CMK (cell line): ENCODE data around the gene GFI1.
A peak's percentile ranks its signal among the peaks of the same experiment; 100 is the strongest.

Experiments
- DNase-seq: peaks from one replicate; pipeline ENCODE4 v3.0.0-alpha.2; 2010; ENCODE audit warnings: low read depth

The GFI1 gene

GRCh38 chr1:92488416-92488815 is 1.7 kb upstream of the GFI1 start:
- DNase-seq = no peak

- DNase-seq = no peak
Observed at GRCh38 chr1:92487078-92487605, 417 bp upstream of the GFI1 start.

DNA sequence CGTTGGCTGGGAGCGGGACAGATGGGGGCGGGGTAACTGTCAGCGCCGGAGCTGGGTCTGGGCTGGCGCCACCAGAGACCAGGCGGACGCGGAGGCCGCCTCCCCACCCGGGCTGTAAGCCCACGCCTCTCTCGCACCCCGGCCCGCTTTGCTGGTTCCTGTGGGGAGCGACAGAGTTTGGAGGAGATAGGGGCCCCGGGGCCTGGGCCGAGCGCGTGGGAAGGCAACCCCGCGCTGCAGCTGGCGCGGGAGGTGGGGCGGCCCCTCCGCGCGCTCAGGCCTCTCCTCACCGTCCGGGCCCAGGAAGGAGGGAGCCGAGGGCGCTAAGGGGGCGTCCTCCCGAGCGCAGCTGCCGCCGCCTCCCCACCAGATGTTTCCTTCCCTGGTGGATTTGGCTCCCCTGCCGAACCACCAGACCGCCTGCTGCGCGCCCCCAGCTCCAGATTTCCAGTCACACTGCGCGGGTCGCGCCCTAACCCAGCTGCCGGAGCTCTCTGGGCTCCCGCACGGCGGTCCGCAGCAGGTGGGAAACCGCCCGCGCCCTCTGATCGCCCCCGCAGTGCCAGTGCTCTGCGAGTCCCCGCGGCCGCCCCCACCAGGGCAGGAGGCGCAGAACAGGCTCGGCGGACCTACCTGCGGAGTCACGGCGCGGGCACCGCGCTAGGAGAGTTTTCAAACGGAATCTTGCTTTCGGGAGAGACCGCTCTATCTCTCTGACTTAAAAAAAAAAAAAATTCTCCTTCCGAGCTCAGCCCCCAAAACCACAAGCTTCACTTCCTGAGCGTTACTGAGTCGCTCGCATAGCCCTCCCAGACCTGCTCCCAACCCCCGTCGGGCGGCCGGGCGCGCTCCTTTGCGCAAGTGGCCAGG is 1.1 kb downstream of the GFI1 start:
- peak; percentile 32 for DNase-seq

- DNase-seq = no peak
Observed at GRCh38 chr1:92484472-92485380, 2.0 kb downstream of the GFI1 start.

DNA sequence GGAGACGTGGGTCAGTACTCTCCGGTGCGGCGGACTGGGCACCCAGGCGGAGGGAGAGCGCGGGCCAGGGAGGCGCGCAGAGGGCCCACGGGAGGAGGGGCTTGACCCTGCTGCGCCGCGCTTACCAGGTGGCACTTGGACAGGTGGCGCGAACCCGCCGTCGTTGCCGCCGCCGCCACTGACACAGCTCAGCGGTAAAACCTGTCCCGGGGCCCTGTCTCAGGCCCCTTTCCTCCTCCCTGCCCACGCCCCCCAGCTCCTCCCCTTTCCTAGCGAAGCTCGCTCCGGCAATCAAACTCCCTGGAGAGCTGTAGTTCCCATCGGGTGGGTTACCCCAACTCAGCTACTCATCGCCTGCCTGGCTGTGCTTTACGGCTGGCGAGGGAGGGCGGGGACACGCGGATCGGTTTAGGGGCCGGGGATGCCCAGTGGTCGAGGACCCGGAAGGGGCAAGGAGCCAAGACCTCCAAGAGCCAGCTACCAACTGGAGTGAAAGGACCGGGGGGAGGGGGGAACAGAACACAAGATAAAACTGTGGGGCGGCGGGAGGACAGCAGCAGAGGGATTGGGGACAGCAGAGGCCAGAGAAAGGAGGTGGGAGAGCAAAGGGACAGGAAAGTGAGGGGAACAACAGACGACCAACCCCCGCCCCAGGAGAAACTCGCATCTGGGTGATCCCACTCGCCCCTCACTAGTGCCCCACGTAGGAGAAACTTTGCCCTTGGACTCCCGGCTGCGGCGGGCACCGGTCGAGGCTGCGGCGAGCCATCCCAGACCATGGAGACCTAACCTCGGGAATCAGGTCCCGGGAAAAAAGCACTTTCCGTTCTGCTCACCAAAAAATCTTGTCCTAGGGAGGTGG is 2.9 kb downstream of the GFI1 start:
- no peak for DNase-seq

DNA sequence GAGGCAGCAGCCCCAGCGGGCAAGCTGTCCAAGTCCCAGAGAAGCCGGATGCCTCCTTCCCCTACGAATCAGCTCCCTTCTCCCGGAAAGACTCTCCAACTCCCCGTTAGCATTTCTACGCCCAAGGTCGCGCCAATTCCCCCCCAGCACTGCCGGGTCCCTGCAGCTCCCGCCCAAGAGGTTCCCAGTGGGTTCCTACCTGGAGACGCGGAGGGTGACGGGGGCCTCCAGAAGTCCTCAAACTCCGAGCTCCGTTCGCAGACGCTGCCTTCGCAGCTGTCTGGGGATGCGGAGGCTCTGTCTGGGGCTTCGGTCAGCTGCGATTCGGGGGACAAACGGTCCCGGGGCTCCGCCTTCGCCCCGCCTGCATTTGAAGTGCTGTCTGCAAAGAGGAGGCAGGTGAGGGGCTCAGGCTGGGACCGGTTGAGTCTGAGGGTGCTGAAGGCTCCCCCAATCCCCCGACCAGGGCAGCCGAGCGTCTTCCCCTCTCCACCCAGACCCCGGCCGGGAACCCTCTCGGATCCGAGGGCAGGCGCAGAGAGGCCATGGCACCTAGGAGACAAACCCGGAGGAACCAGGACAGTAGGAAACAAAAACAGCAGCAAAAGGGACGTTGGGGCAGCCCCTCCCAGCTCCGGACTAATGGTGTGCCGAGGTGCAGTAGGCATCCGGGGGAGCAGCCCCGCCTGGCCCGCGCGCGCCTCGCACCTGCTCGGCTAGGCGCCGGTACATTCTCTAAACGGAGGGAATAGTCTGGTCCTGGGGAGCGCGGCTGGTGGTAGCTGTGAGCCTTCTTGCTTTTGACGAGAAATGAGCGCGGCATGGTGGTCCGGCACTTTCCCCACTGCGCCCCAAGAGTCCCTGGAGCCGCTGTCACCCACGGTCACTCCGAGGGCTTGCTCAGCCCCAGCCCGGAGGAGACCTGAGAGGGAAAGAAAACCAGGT is 3.8 kb downstream of the GFI1 start:
- DNase-seq = no peak

DNA sequence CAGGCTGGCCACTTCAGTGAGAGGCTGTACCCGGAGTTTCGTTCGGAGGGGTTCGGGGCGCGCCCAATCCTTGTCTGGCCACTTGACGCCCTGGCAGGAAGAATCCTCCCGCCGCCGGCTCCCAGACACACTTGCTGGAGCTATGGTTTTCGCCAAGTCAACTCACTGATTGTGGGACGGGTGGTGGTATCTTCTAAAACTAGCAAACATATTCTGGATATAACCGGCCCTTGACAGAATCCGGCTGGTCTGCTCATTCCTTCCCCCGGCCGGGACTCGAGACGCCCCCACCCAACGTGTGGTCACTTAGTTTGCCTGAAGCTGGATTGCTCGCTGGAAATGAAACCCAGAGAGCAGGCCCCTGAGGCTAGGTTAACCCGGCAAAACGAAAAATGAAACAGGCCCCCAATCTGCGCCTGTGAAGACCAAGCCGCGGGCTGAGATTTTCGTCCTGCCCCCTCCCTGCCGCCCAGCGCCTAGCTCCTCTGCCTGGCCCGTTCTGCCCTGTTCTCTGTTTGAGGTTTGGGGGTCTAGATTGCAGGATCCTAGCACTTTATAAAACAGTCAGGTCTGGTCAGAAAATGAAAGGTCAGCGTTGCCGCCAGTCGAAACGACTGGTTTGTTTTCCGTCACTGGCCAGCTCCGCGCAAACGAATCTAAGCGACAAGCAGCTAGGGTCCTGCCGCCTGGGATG is 4.6 kb downstream of the GFI1 start:
- DNase-seq = no peak

GRCh38 chr1:92481599-92481925 is 5.2 kb downstream of the GFI1 start:
- no peak for DNase-seq

GRCh38 chr1:92480813-92481598 is 5.7 kb downstream of the GFI1 start:
- DNase-seq = no peak

DNA sequence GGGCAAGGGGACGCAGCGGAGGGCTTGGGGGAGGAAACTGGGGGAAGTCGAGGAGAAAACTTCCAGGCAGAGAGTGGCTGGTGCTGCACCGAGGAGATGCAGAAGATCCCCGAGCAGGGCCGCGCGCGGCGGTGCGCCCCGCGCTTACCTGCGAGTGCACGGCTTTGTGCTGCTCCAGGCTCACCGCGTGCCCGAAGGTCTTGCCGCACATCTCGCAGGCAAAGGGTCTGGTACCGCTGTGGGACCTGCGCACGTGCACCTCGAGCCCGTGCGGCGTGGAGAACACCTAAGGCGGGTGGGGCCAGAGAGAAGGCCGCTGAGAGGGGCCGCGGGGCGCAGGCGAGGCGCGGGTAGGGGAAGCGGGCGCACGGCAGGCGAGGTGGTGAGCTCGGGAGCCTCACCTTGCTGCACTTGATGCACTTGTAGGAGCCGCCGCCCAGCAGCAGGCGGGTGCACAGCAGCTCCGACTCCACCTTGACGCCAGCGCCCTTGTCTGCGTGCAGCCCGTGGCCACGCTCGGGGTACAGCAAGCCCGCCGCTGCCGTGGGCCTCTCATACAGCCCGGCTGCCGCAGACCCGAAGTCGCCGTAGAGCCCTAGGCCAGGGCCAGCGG is 6.4 kb downstream of the GFI1 start:
- no peak for DNase-seq

GRCh38 chr1:92479587-92479986 is 7.1 kb downstream of the GFI1 start:
- no peak for DNase-seq

- DNase-seq = no peak
Observed at GRCh38 chr1:92478393-92478792, 8.3 kb downstream of the GFI1 start.

GRCh38 chr1:92476071-92476631 is 10.6 kb downstream of the GFI1 start:
- no peak for DNase-seq

- no peak for DNase-seq
Observed at GRCh38 chr1:92475029-92475428, 11.7 kb downstream of the GFI1 start.

GRCh38 chr1:92473781-92474495 is 12.8 kb downstream of the GFI1 start:
- no peak for DNase-seq

GRCh38 chr1:92470216-92470615 is 16.5 kb downstream of the GFI1 start:
- DNase-seq = no peak

DNA sequence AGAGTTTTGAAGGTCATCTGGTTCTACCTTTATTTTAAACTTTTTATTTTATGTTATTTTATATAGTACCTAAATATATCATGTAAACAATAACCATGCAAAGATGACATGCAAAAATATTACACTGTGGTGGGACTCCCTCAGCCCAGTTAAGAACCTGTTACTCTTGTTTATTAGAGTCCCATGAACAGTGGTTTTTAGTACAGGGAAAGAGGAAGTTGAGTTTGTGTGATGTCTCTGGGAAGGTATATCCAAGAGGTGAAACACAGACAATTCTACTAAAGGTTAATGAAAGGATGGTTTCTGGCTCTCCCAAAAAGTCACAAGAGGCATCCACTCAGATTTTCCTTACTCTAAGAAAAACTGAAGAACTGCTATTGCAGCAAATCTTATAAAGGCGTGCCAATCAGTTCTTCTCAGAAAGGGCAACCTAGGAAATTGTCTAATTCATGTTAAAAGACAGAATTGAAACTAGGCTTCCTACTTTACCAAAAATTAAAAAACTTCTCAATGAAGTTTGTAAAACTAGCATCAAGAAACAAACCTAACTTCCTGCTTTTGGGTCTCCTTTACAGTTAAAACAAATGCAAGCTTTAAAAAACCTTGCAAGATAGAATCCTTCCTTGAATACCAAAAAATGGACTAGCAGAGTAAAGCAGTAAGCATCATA is 19.9 kb downstream of the GFI1 start:
- DNase-seq = no peak
